Dendritic cell treated with granulocyte-macrophage colony-stimulating factor and Interleukin-4, amounts not matched to agents 40 ng/mL and 50 ng/mL, for 4 days (primary cell): ENCODE measurements around the gene CCDC81.

ENCODE experiments used
- H3K27ac Mint-ChIP-seq: one replicate; pipeline ENCODE4 v1.8.0; 2022; ENCODE audit warnings: mild to moderate bottlenecking, mixed read lengths
- H3K27me3 Mint-ChIP-seq: one replicate; pipeline ENCODE4 v1.8.0; 2022; ENCODE audit warnings: mild to moderate bottlenecking, mixed read lengths
- H3K36me3 Mint-ChIP-seq: one replicate; pipeline ENCODE4 v1.8.0; 2022; ENCODE audit warnings: low read depth, mixed read lengths
- H3K4me1 Mint-ChIP-seq: one replicate; pipeline ENCODE4 v1.8.0; 2022; ENCODE audit warnings: low read depth, mixed read lengths
- H3K4me3 Mint-ChIP-seq: one replicate; pipeline ENCODE4 v1.8.0; 2022; ENCODE audit warnings: mild to moderate bottlenecking, moderate library complexity, mixed read lengths
- H3K9me3 Mint-ChIP-seq: one replicate; pipeline ENCODE4 v1.8.0; 2022; ENCODE audit warnings: mixed read lengths
- intact Hi-C: fragments of 100-400 bp; cut with micrococcal nuclease; formaldehyde crosslinking; loops from one replicate; pipeline ENCODE4 v1.15.0; 2022

CCDC81 gene

GRCh38 chr11:86435711-86436110 is 61.0 kb downstream of the CCDC81 start:
- Mint-ChIP-seq H3K36me3 (no peaks in the 10 kb centered on the region), H3K27ac (no peak overlapping the region), H3K27me3 (no peaks in the 10 kb centered on the region), H3K4me3 (no peak overlapping the region), H3K9me3 (peaks cover 23% of the 10 kb centered on the region), H3K4me1 (peaks cover 9% of the 10 kb centered on the region)
- intact Hi-C loops, result no loop called here

GRCh38 chr11:86438685-86439084 is 64.0 kb downstream of the CCDC81 start:
- Mint-ChIP-seq H3K27ac (no peak overlapping the region), H3K4me3 (no peak overlapping the region), H3K36me3 (no peaks in the 10 kb centered on the region), H3K9me3 (no peaks in the 10 kb centered on the region), H3K27me3 (no peaks in the 10 kb centered on the region), H3K4me1 (peaks cover 11% of the 10 kb centered on the region)
- intact Hi-C loops, result no loop called here

GRCh38 chr11:86440305-86440716 is 65.6 kb downstream of the CCDC81 start:
- H3K27ac Mint-ChIP-seq, result no peak overlapping the region
- intact Hi-C loops, result no loop called here
- H3K4me3 Mint-ChIP-seq, result no peak overlapping the region
- no peaks in the 10 kb centered on the region for H3K36me3 Mint-ChIP-seq
- H3K4me1 Mint-ChIP-seq, result peaks cover 11% of the 10 kb centered on the region
- H3K27me3 Mint-ChIP-seq, result no peaks in the 10 kb centered on the region
- no peaks in the 10 kb centered on the region for H3K9me3 Mint-ChIP-seq

- Mint-ChIP-seq H3K4me3 (no peak overlapping the region), H3K27ac (peak overlapping the region; percentile 16), H3K36me3 (no peaks in the 10 kb centered on the region), H3K9me3 (no peaks in the 10 kb centered on the region), H3K4me1 (peaks cover 11% of the 10 kb centered on the region), H3K27me3 (no peaks in the 10 kb centered on the region)
- intact Hi-C loops, result no loop called here
These were observed 66.2 kb downstream of the CCDC81 start for GRCh38 chr11:86440843-86441242.

- H3K27ac Mint-ChIP-seq, result no peak overlapping the region
- H3K36me3 Mint-ChIP-seq, result no peaks in the 10 kb centered on the region
- H3K27me3 Mint-ChIP-seq, result no peaks in the 10 kb centered on the region
- H3K9me3 Mint-ChIP-seq, result no peaks in the 10 kb centered on the region
- intact Hi-C loops, result no loop called here
- no peak overlapping the region for H3K4me3 Mint-ChIP-seq
- H3K4me1 Mint-ChIP-seq, result peaks cover 11% of the 10 kb centered on the region
These were observed 67.7 kb downstream of the CCDC81 start for GRCh38 chr11:86442420-86442819.

- no peaks in the 10 kb centered on the region for H3K27me3 Mint-ChIP-seq
- intact Hi-C loops, result no loop called here
- peaks cover 11% of the 10 kb centered on the region for H3K4me1 Mint-ChIP-seq
- H3K27ac Mint-ChIP-seq, result no peak overlapping the region
- no peaks in the 10 kb centered on the region for H3K36me3 Mint-ChIP-seq
- H3K4me3 Mint-ChIP-seq, result no peak overlapping the region
- no peaks in the 10 kb centered on the region for H3K9me3 Mint-ChIP-seq
These were observed 68.1 kb downstream of the CCDC81 start for GRCh38 chr11:86442827-86443226.

- H3K4me1 Mint-ChIP-seq, result peaks cover 10% of the 10 kb centered on the region
- intact Hi-C loops, result no loop called here
These were observed 68.7 kb downstream of the CCDC81 start for GRCh38 chr11:86443415-86443814.

GRCh38 chr11:86444981-86445380 is 70.3 kb downstream of the CCDC81 start:
- Mint-ChIP-seq H3K27ac (no peak overlapping the region), H3K4me1 (peaks cover 5% of the 10 kb centered on the region), H3K36me3 (no peaks in the 10 kb centered on the region), H3K9me3 (no peaks in the 10 kb centered on the region), H3K4me3 (no peak overlapping the region), H3K27me3 (no peaks in the 10 kb centered on the region)
- intact Hi-C loops, result no loop called here

More at GRCh38 chr11:86443415-86443814, 68.7 kb downstream of the CCDC81 start:
- Mint-ChIP-seq H3K36me3 (no peaks in the 10 kb centered on the region), H3K9me3 (no peaks in the 10 kb centered on the region), H3K27ac (no peak overlapping the region), H3K27me3 (no peaks in the 10 kb centered on the region), H3K4me3 (no peak overlapping the region)

GRCh38 chr11:86446163-86446923 is 71.7 kb downstream of the CCDC81 start:
- intact Hi-C loops, result no loop called here

GRCh38 chr11:86446924-86447285 is 72.2 kb downstream of the CCDC81 start:
- intact Hi-C loops, result no loop called here
- Mint-ChIP-seq H3K4me1 (no peaks in the 10 kb centered on the region), H3K9me3 (no peaks in the 10 kb centered on the region), H3K4me3 (no peak overlapping the region), H3K36me3 (no peaks in the 10 kb centered on the region), H3K27ac (no peak overlapping the region), H3K27me3 (no peaks in the 10 kb centered on the region)

More at GRCh38 chr11:86446163-86446923, 71.7 kb downstream of the CCDC81 start:
- H3K9me3 Mint-ChIP-seq, result no peaks in the 10 kb centered on the region
- no peak overlapping the region for H3K27ac Mint-ChIP-seq
- H3K36me3 Mint-ChIP-seq, result no peaks in the 10 kb centered on the region
- H3K4me3 Mint-ChIP-seq, result no peak overlapping the region
- no peaks in the 10 kb centered on the region for H3K27me3 Mint-ChIP-seq
- H3K4me1 Mint-ChIP-seq, result no peaks in the 10 kb centered on the region

GRCh38 chr11:86447763-86448480 is 73.2 kb downstream of the CCDC81 start:
- no peaks in the 10 kb centered on the region for H3K4me1 Mint-ChIP-seq
- H3K27ac Mint-ChIP-seq, result no peak overlapping the region
- no peaks in the 10 kb centered on the region for H3K36me3 Mint-ChIP-seq
- H3K27me3 Mint-ChIP-seq, result no peaks in the 10 kb centered on the region
- H3K4me3 Mint-ChIP-seq, result no peak overlapping the region
- intact Hi-C loops, result no loop called here
- H3K9me3 Mint-ChIP-seq, result no peaks in the 10 kb centered on the region

- Mint-ChIP-seq H3K27me3 (no peaks in the 10 kb centered on the region), H3K4me3 (no peak overlapping the region), H3K27ac (no peak overlapping the region), H3K4me1 (no peaks in the 10 kb centered on the region), H3K9me3 (no peaks in the 10 kb centered on the region), H3K36me3 (no peaks in the 10 kb centered on the region)
- intact Hi-C loops, result no loop called here
These were observed 75.4 kb downstream of the CCDC81 start for GRCh38 chr11:86449993-86450629.

- Mint-ChIP-seq H3K4me3 (no peak overlapping the region), H3K27me3 (no peaks in the 10 kb centered on the region), H3K4me1 (peaks cover 7% of the 10 kb centered on the region), H3K27ac (no peak overlapping the region), H3K9me3 (no peaks in the 10 kb centered on the region), H3K36me3 (no peaks in the 10 kb centered on the region)
- intact Hi-C loops, result no loop called here
These were observed 78.8 kb downstream of the CCDC81 start for GRCh38 chr11:86453290-86454030.
